ENCODE data around the gene LIPI.
"Not testable (repeated sequence)": the region's sequence is repeated elsewhere in the genome, so short reads cannot be mapped to it uniquely, and the experiment has no call there.

Gene LIPI

GRCh38 chr21:14092834-14093560, 117.8 kb downstream of the LIPI start:
- no peak overlapping the region for H3K4me3 ChIP-seq (ENCODE audit: low read depth, low read length)
- ChIA-PET CTCF (no interaction called here), POLR2A (no interaction called here)
- H3K4me1 ChIP-seq (ENCODE audit: control insufficient read depth, insufficient read depth, low read length): no peaks in the 10 kb centered on the region
- H3K27ac ChIP-seq (ENCODE audit: extremely low read depth, low read depth, low read length): no peak overlapping the region
- H3K9me3 ChIP-seq (ENCODE audit: control insufficient read depth, insufficient read depth, low read depth, low read length): no peaks in the 10 kb centered on the region
- peaks cover 4 to 9% of the 10 kb centered on the region in 2 experiments; a peak in 2 of 3 replicates for H3K36me3 ChIP-seq (ENCODE audit: control insufficient read depth in 2 of 2, insufficient read depth in 1 of 2, low read length in 2 of 2)
- no peak for TF ChIP-seq ZFP69B (tag by site-specific recombination; IDR thresholded peaks at IDR 0.05)
- TF ChIP-seq ZNF24 (tag by site-specific recombination; IDR thresholded peaks at IDR 0.05): no peak
- no peak for TF ChIP-seq ZNF302 (tag by site-specific recombination; IDR thresholded peaks at IDR 0.05; ENCODE audit: low read depth)
- TF ChIP-seq ZSCAN23 (tag by site-specific recombination; IDR thresholded peaks at IDR 0.05): no peak
- TF ChIP-seq ZNF362 (tag by site-specific recombination; IDR thresholded peaks at IDR 0.05): no peak
- TF ChIP-seq ZIC2 (tag by site-specific recombination; IDR thresholded peaks at IDR 0.05): no peak
- no peak for TF ChIP-seq TCF7L2 (IDR thresholded peaks at IDR 0.05; ENCODE audit: borderline replicate concordance, low read depth, low read length)
- TF ChIP-seq ZSCAN4 (tag by site-specific recombination; IDR thresholded peaks at IDR 0.05): no peak
- no peak for TF ChIP-seq ZNF529 (tag by site-specific recombination; IDR thresholded peaks at IDR 0.05; ENCODE audit: insufficient replicate concordance)
- TF ChIP-seq ZNF596 (tag by site-specific recombination; IDR thresholded peaks at IDR 0.05): no peak
- TF ChIP-seq ZNF394 (tag by site-specific recombination; IDR thresholded peaks at IDR 0.05; ENCODE audit: borderline replicate concordance): no peak
- no peak for TF ChIP-seq ZBTB6 (tag by site-specific recombination; IDR thresholded peaks at IDR 0.05)

- CTCF ChIA-PET; H3K9me3 ChIP-seq (ENCODE audit: control insufficient read depth, insufficient read depth, low read depth, low read length); H3K4me1 ChIP-seq (ENCODE audit: control insufficient read depth, insufficient read depth, low read length); POLR2A ChIA-PET; H3K27ac ChIP-seq (ENCODE audit: extremely low read depth, low read depth, low read length); H3K36me3 ChIP-seq (ENCODE audit: control insufficient read depth in 2 of 2, insufficient read depth in 1 of 2, low read length in 2 of 2); H3K4me3 ChIP-seq (ENCODE audit: low read depth, low read length): not testable (repeated sequence)
These were observed 120.6 kb downstream of the LIPI start for GRCh38 chr21:14090184-14090583.

- ChIA-PET CTCF (no interaction called here), POLR2A (no interaction called here)
- no peaks in the 10 kb centered on the region for H3K4me1 ChIP-seq (ENCODE audit: control insufficient read depth, insufficient read depth, low read length)
- H3K27ac ChIP-seq (ENCODE audit: extremely low read depth, low read depth, low read length): no peak overlapping the region
- peaks cover 0 to 20% of the 10 kb centered on the region in 2 experiments; a peak in 2 of 3 replicates for H3K36me3 ChIP-seq (ENCODE audit: control insufficient read depth in 2 of 2, insufficient read depth in 1 of 2, low read length in 2 of 2)
- H3K4me3 ChIP-seq (ENCODE audit: low read depth, low read length): no peak overlapping the region
- H3K9me3 ChIP-seq (ENCODE audit: control insufficient read depth, insufficient read depth, low read depth, low read length): no peaks in the 10 kb centered on the region
- TF ChIP-seq IKZF3 (tag by site-specific recombination; IDR thresholded peaks at IDR 0.05) (no peak), ZNF549 (tag by site-specific recombination; IDR thresholded peaks at IDR 0.05) (no peak), ZNF747 (tag by site-specific recombination; IDR thresholded peaks at IDR 0.05) (no peak), ZNF146 (tag by site-specific recombination; IDR thresholded peaks at IDR 0.05) (no peak), ZNF548 (tag by site-specific recombination; IDR thresholded peaks at IDR 0.05) (no peak), TCF7L2 (IDR thresholded peaks at IDR 0.05; ENCODE audit: borderline replicate concordance, low read depth, low read length) (no peak), ZNF791 (tag by site-specific recombination; IDR thresholded peaks at IDR 0.05) (no peak), ZNF677 (tag by site-specific recombination; IDR thresholded peaks at IDR 0.05) (no peak), ZEB2 (tag by site-specific recombination; IDR thresholded peaks at IDR 0.05) (no peak), FEZF1 (tag by site-specific recombination; IDR thresholded peaks at IDR 0.05) (no peak), ZNF2 (tag by site-specific recombination; IDR thresholded peaks at IDR 0.05) (no peak), ZSCAN23 (tag by site-specific recombination; IDR thresholded peaks at IDR 0.05) (no peak), ZNF660 (tag by site-specific recombination; IDR thresholded peaks at IDR 0.05) (no peak)
These were observed 122.4 kb downstream of the LIPI start for GRCh38 chr21:14088391-14088790.
